ENCODE measurements around the gene ADGRA1.

The ADGRA1 gene

DNA sequence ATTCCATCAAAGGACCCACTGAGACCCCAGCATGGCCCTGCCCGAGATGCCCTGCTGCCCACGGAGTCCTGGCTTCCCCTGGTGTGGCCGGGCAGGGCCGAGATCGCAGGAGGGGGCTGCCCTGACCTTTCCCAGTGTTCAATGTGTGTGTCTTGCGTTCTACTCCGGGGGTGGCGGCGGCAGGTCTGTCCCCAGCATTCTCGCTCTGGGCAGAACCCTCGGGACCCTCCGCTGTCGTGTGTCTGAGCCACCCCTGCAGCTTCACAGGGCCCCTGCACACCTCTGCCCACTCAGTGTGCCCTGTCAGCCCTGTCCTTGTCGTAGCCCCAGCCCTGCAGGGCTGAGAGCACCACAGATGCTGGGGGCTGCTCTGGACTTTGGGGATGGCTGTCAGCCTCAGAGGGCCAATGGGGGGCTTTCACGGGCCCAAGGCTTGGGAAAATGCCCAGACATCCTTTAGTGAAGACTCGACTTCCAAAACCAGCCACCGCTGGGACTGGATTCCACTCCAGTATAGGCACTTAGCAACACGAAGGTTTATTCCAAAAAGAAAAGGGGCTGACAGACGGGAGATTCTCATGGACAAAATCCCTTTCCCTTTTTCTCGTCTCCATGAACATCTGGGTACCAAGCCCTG is 42.3 kb downstream of the ADGRA1 start:
- ChIA-PET CTCF (interaction anchor here (0.5 kb wide), 1 partner anchor 16 kb away, joined by 3 read pairs; no protein-coding TSS in a partner anchor), POLR2A (no interaction called here)
- TF ChIP-seq NFRKB (IDR thresholded peaks at IDR 0.05), result no peak
- TF ChIP-seq HDGF (IDR thresholded peaks at IDR 0.05; ENCODE audit: borderline replicate concordance), result no peak
- TF ChIP-seq ARNT (IDR thresholded peaks at IDR 0.05), result no peak
- no peak for TF ChIP-seq FOXK2 (IDR thresholded peaks at IDR 0.05)
- TF ChIP-seq FOXA1 (IDR thresholded peaks at IDR 0.05), result no peak
- TF ChIP-seq, protein P1, sequence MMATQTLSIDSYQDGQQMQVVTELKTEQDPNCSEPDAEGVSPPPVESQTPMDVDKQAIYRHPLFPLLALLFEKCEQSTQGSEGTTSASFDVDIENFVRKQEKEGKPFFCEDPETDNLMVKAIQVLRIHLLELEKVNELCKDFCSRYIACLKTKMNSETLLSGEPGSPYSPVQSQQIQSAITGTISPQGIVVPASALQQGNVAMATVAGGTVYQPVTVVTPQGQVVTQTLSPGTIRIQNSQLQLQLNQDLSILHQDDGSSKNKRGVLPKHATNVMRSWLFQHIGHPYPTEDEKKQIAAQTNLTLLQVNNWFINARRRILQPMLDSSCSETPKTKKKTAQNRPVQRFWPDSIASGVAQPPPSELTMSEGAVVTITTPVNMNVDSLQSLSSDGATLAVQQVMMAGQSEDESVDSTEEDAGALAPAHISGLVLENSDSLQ (IDR thresholded peaks at IDR 0.05), result no peak
- no peak for TF ChIP-seq CTBP1 (IDR thresholded peaks at IDR 0.05; ENCODE audit: borderline replicate concordance)
- TF ChIP-seq L3MBTL2 (conservative IDR thresholded peaks at IDR 0.05), result no peak
- no peak for TF ChIP-seq BHLHE40 (IDR thresholded peaks at IDR 0.05; ENCODE audit: borderline replicate concordance)
- TF ChIP-seq FOXM1 (IDR thresholded peaks at IDR 0.05; ENCODE audit: borderline replicate concordance), result no peak
- no peak for TF ChIP-seq ZNF384 (IDR thresholded peaks at IDR 0.05)
- TF ChIP-seq TARDBP (IDR thresholded peaks at IDR 0.05), result no peak
- DNase-seq (ENCODE audit: extremely low spot score), result no peak

DNA sequence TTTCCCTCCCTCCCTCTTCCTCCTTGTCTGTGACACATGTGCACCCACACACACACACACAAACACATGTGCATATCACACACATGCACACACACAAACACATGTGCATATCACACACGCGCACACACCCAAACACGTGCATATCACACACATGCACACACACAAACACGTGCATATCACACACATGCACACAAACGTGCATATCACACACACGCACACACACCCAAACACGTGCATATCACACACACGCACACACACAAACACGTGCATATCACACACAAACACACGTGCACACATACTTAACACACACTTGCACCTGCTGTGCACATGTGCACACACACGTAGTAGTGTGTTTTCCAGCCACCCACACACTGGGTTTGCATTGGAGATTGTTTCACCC is 42.9 kb downstream of the ADGRA1 start:
- CTCF ChIA-PET, result interaction anchor here (0.5 kb wide), 1 partner anchor 15 kb away, joined by 3 read pairs; no protein-coding TSS in a partner anchor
- no peak for TF ChIP-seq FOXA1 (IDR thresholded peaks at IDR 0.05)
- TF ChIP-seq SP1 (IDR thresholded peaks at IDR 0.05), result no peak
- TF ChIP-seq CTBP1 (IDR thresholded peaks at IDR 0.05; ENCODE audit: borderline replicate concordance), result no peak
- no peak for TF ChIP-seq LEF1 (IDR thresholded peaks at IDR 0.05; ENCODE audit: borderline replicate concordance)
- no peak for TF ChIP-seq FOXM1 (IDR thresholded peaks at IDR 0.05; ENCODE audit: borderline replicate concordance)
- TF ChIP-seq NFRKB (IDR thresholded peaks at IDR 0.05), result no peak
- TF ChIP-seq ELF4 (IDR thresholded peaks at IDR 0.05), result no peak
- no peak for TF ChIP-seq TARDBP (IDR thresholded peaks at IDR 0.05)
- TF ChIP-seq SUZ12 (IDR thresholded peaks at IDR 0.05), result no peak
- no peak for DNase-seq (ENCODE audit: extremely low spot score)
- POLR2A ChIA-PET, result no interaction called here

DNA sequence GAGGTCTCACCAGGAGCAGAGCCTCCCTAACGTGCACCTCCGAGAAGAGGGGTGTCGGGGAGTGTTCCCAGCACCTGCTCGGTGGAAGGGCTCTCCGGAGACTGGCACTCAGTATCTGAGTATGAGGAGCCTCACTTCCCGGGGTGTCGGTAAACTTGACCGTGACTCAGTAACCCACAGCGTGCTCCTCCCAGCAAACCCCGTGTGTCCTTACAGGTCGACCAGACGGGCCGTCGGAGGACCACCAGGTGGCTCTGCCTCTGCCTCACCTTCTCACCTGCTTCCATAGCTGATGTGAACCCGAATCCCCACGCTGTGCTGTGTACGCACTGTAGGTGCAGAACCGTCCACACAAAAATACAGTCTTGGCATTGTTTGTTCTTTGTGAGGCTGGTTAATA is 43.3 kb downstream of the ADGRA1 start:
- TF ChIP-seq SUZ12 (IDR thresholded peaks at IDR 0.05), result no peak
- no peak for TF ChIP-seq SP1 (IDR thresholded peaks at IDR 0.05)
- no peak for TF ChIP-seq HDGF (IDR thresholded peaks at IDR 0.05; ENCODE audit: borderline replicate concordance)
- TF ChIP-seq CTBP1 (IDR thresholded peaks at IDR 0.05; ENCODE audit: borderline replicate concordance), result no peak
- no peak for TF ChIP-seq LEF1 (IDR thresholded peaks at IDR 0.05; ENCODE audit: borderline replicate concordance)
- CTCF ChIA-PET, result no interaction called here
- POLR2A ChIA-PET, result no interaction called here
- no peak for DNase-seq (ENCODE audit: extremely low spot score)

DNA sequence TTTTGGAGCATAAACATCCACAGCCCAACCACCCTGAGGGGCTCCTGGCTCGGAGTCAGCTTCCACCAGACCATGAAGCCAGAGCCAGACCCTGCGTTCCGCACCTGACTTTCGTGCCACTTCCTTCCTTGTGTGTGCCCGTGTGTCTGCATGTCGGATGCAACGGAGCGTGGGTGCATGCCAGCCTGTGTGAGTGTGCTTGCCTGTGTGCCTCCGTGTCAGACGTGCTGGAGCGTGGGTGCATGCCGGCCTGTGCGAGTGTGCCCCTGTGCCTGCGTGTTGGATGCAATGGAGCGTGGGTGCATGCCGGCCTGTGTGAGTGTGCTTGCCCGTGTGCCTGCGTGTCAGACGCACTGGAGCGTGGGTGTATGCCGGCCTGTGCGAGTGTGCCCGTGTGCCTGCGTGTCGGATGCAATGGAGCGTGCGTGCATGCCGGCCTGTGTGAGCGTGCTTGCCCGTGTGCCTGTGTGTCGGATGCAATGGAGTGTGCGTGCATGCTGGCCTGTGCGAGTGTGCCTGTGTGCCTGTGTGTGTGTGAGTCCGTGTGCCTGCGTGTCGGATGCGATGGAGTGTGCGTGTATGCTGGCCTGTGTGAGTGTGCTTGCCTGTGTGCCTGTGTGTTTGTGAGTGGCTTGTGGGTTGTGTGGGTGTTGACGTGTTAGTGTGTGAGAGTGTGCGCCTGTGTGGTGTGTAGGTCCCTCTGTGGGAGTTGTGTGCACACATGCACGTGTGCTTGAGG is 44.2 kb downstream of the ADGRA1 start:
- ChIA-PET POLR2A (no interaction called here), CTCF (interaction anchor here (0.6 to 1.4 kb wide), 2 partner anchors 12 to 227 kb away, joined by 3 to 4 read pairs; no protein-coding TSS in a partner anchor)
- no peak for DNase-seq (ENCODE audit: extremely low spot score)
- TF ChIP-seq ARNT (IDR thresholded peaks at IDR 0.05) (no peak), LEF1 (IDR thresholded peaks at IDR 0.05; ENCODE audit: borderline replicate concordance) (no peak), ELF4 (IDR thresholded peaks at IDR 0.05) (no peak), L3MBTL2 (conservative IDR thresholded peaks at IDR 0.05) (no peak), CTBP1 (IDR thresholded peaks at IDR 0.05; ENCODE audit: borderline replicate concordance) (no peak), TARDBP (IDR thresholded peaks at IDR 0.05) (no peak), SP1 (IDR thresholded peaks at IDR 0.05) (no peak), NFRKB (IDR thresholded peaks at IDR 0.05) (no peak), FOXM1 (IDR thresholded peaks at IDR 0.05; ENCODE audit: borderline replicate concordance) (no peak), ZNF384 (IDR thresholded peaks at IDR 0.05) (no peak), FOXK2 (IDR thresholded peaks at IDR 0.05) (no peak), SUZ12 (IDR thresholded peaks at IDR 0.05) (no peak), HDGF (IDR thresholded peaks at IDR 0.05; ENCODE audit: borderline replicate concordance) (no peak), FOXA1 (IDR thresholded peaks at IDR 0.05) (no peak), BHLHE40 (IDR thresholded peaks at IDR 0.05; ENCODE audit: borderline replicate concordance) (no peak)
- TF ChIP-seq, protein P1 (IDR thresholded peaks at IDR 0.05), result no peak

DNA sequence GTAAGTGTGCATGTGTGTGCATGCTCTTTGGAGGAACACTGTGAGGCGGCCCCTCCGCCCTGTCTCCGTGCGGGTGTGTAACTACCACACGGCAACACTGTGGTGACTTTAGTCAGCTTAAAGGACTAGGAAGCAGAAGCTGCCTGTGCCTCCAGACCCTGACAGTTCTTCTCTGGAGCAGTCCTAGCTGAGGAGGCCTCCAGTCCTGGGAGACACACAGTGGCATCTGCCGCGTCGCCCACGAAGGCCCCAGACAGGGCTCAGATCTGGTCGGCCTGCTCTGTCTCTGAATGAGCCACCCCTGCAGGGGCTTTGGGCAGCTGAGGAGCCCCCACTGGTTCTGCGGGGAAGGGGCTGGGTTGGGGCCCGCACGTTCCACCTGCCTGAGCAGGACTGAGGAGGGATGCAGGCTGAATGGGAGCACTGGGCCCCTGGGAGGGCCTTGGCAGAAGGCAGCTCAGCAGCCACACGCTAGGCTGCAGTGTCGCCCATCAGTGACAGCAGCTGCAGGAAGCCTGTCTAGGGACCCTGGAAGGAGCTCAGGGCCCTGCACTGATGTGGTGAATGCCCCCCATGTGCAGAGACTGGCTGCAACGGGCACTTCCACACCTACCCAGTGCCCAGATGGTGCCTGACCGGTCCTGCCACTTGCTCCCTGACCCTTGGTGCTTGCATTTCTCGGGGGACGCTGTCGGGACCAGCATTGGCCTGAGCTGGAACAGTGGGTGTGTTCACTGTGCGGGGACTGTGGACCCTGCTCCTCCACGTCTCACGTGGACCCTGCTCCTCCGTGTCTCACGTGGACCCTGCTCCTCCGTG is 45.0 kb downstream of the ADGRA1 start:
- ChIA-PET POLR2A (no interaction called here), CTCF (interaction anchor here (1.4 kb wide), 1 partner anchor 11 kb away, joined by 4 read pairs; no protein-coding TSS in a partner anchor)
- no peak for TF ChIP-seq ZNF384 (IDR thresholded peaks at IDR 0.05)
- DNase-seq (ENCODE audit: extremely low spot score), result no peak

DNA sequence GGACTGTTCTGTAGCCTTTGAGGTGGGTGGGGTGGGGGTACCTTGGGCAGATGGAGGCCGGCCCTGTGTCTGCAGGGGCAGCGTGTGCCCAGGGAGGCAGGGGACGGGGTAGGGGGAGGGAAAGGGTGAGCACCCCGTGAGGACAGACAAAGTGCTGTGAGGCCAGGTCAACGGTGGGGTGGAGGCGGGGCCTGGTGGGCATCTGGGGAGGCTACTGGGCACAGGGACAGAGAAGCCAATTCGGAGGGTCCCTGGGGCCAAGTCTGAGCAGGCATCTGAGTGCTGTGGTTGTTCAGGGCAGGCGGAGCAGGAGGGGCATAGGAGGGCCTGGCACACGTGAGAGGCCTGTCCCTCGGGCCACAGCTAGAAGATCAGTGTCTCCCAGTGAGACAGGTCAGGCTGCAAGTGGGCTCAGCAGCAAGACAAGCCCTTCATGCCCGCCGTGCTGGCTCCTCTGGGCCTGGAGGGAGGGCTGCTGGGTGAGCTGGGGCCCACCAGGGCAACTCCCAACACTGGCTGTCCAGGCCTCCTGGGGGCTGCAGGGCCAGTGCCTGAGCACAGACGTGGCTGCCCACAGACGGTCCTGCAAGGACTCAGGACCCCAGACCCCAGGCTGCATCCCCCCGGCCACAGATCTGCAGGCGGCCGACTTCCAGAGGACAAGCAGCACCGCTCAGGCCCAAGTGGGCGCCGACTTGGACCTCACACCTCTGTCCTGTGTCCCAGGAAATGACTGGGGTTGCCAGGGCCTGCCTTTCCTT is 45.9 kb downstream of the ADGRA1 start:
- no peak for DNase-seq (ENCODE audit: extremely low spot score)
- TF ChIP-seq ARNT (IDR thresholded peaks at IDR 0.05) (no peak), NFRKB (IDR thresholded peaks at IDR 0.05) (no peak), TARDBP (IDR thresholded peaks at IDR 0.05) (no peak)
- ChIA-PET CTCF (interaction anchor here (1.4 kb wide), 1 partner anchor 10 kb away, joined by 4 read pairs; no protein-coding TSS in a partner anchor), POLR2A (no interaction called here)

Data from HEK293T (cell line).